ENCODE data around the gene IL4I1. TPM values are rescaled to one million over a fixed set of nuclear protein-coding genes. Genes with fewer than 3 reads are reported as not detected.

The IL4I1 gene
- total RNA-seq, 3 donors from 2014 or later = 0.48 to 2.2 (median 0.66) TPM

- Histone ChIP-seq H3K4me1 (peaks cover 2 to 11% of the 10 kb centered on the region in 2 donors), H3K27ac (peak overlapping the region; percentile 92 to 94), H3K9me3 (no peaks in the 10 kb centered on the region), H3K4me3 (peak overlapping the region; percentile 51 to 75 (median 66)), H3K27me3 (no peaks in the 10 kb centered on the region), H3K36me3 (no peaks in the 10 kb centered on the region)
- DNase-seq (ENCODE audit: low spot score in 2 of 2) = no peak
- intact Hi-C loops (cut with DNase I; ENCODE audit: low total_unique reads) = no loop called here
- TF ChIP-seq POLR2A (IDR thresholded peaks at IDR 0.05) (no peak), POLR2AphosphoS5 (IDR thresholded peaks at IDR 0.05) (no peak)
- TF ChIP-seq, protein P1, sequence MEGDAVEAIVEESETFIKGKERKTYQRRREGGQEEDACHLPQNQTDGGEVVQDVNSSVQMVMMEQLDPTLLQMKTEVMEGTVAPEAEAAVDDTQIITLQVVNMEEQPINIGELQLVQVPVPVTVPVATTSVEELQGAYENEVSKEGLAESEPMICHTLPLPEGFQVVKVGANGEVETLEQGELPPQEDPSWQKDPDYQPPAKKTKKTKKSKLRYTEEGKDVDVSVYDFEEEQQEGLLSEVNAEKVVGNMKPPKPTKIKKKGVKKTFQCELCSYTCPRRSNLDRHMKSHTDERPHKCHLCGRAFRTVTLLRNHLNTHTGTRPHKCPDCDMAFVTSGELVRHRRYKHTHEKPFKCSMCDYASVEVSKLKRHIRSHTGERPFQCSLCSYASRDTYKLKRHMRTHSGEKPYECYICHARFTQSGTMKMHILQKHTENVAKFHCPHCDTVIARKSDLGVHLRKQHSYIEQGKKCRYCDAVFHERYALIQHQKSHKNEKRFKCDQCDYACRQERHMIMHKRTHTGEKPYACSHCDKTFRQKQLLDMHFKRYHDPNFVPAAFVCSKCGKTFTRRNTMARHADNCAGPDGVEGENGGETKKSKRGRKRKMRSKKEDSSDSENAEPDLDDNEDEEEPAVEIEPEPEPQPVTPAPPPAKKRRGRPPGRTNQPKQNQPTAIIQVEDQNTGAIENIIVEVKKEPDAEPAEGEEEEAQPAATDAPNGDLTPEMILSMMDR (IDR thresholded peaks at IDR 0.05) = no peak
Measured at GRCh38 chr19:49870309-49870901, 26.3 kb downstream of the IL4I1 start.

DNA sequence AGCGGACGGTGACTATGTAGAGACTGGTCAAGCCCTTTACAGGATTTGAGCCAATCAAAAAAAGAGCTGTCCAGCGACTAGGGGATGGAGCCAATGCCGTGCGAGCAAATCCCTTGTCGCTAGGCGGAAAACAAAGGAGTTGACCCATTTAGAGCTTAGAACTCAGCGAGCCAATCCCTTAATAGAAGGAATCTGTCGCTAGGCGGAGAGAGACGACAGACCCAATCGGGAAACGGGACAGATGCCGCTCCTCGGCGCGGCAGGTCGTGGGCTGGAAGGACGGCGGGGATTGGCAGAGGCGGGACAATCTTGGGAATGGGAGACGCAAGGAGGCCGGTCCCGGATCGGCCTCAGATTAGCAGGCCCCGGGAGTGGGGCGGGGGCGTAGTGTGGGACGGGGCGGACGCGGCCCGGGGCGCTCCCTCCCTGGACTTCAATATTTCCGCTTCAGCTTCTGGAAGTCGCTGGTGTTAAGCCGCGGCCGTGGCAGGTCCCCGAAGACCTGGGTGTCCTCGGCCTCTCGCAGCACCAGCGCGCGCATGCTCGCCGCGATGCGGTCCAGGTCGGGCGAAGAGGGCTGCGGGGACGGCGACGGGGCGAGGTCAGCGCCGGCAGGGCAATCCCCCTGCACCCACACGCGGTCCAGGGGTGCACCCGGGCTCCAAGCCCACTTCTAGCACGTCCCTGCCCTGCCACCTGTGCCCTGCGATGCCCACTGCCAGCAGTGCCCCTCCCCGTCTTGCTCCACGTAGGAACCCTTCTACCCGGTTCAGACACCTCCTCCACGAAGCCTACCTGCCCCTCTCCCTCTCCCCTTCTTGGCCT is 27.0 kb downstream of the IL4I1 start:
- peak overlapping the region; percentile 92 to 94 for H3K27ac ChIP-seq
- H3K4me1 ChIP-seq = peaks cover 0 to 9% of the 10 kb centered on the region in 2 donors
- intact Hi-C loops (cut with DNase I; ENCODE audit: low total_unique reads) = no loop called here

GRCh38 chr19:49869009-49869483 is 27.6 kb downstream of the IL4I1 start:
- no peaks in the 10 kb centered on the region for H3K9me3 ChIP-seq
- H3K27me3 ChIP-seq = no peaks in the 10 kb centered on the region
- peak overlapping the region; percentile 51 to 66 (median 64) for H3K4me3 ChIP-seq
- no peaks in the 10 kb centered on the region for H3K36me3 ChIP-seq
- H3K4me1 ChIP-seq = peaks cover 0 to 9% of the 10 kb centered on the region in 2 donors
- TF ChIP-seq, protein P1 (IDR thresholded peaks at IDR 0.05) = no peak
- TF ChIP-seq POLR2A (IDR thresholded peaks at IDR 0.05) (no peak), POLR2AphosphoS5 (IDR thresholded peaks at IDR 0.05) (no peak)
- no peak for DNase-seq (ENCODE audit: low spot score in 2 of 2)
- intact Hi-C loops (cut with DNase I; ENCODE audit: low total_unique reads) = no loop called here
- H3K27ac ChIP-seq = peak overlapping the region; percentile 94

More for the DNA sequence above, 27.0 kb downstream of the IL4I1 start:
- no peaks in the 10 kb centered on the region for H3K36me3 ChIP-seq
- peak overlapping the region; percentile 51 to 75 (median 66) for H3K4me3 ChIP-seq
- H3K27me3 ChIP-seq = no peaks in the 10 kb centered on the region
- H3K9me3 ChIP-seq = no peaks in the 10 kb centered on the region
- TF ChIP-seq, protein P1 (IDR thresholded peaks at IDR 0.05) = peak; percentile 20 to 64 (median 40)
- TF ChIP-seq POLR2A (IDR thresholded peaks at IDR 0.05) (peak; percentile 82), POLR2AphosphoS5 (IDR thresholded peaks at IDR 0.05) (peak; percentile 74 to 78 (median 75))
- peak; percentile 97 to 98 for DNase-seq (ENCODE audit: low spot score in 2 of 2)

- Histone ChIP-seq H3K9me3 (no peaks in the 10 kb centered on the region), H3K27me3 (no peaks in the 10 kb centered on the region), H3K4me1 (peaks cover 0 to 9% of the 10 kb centered on the region in 2 donors), H3K4me3 (peak within 1 kb of the TSS; percentile 72 to 87 (median 86)), H3K27ac (peak within 1 kb of the TSS; percentile 94), H3K36me3 (no peaks in the 10 kb centered on the region)
- TF ChIP-seq POLR2A (IDR thresholded peaks at IDR 0.05) (peak; percentile 49), POLR2AphosphoS5 (IDR thresholded peaks at IDR 0.05) (peak; percentile 91 to 96 (median 94))
- TF ChIP-seq, protein P1 (IDR thresholded peaks at IDR 0.05) = peak in 1 of 3 donors; percentile 12
- intact Hi-C loops (cut with DNase I; ENCODE audit: low total_unique reads) = no loop called here
- peak; percentile 81 to 90 for DNase-seq (ENCODE audit: low spot score in 2 of 2)
Measured at GRCh38 chr19:49866933-49867782, 29.5 kb downstream of the IL4I1 start, which contains the start of gene PNKP. PNKP (minus strand) TSS chr19:49867576; CDS start chr19:49867204, 372 bp downstream.
